Stromal cell of bone marrow (primary cell): ENCODE results near the gene WDR86.

Source experiments
- DNase-seq: peaks from one replicate; pipeline ENCODE4 v3.0.0-alpha.2; 2012; ENCODE audit warnings: low read depth

Gene WDR86

GRCh38 chr7:151378496-151379192 is 31.2 kb downstream of the WDR86 start:
- no peak for DNase-seq

DNA sequence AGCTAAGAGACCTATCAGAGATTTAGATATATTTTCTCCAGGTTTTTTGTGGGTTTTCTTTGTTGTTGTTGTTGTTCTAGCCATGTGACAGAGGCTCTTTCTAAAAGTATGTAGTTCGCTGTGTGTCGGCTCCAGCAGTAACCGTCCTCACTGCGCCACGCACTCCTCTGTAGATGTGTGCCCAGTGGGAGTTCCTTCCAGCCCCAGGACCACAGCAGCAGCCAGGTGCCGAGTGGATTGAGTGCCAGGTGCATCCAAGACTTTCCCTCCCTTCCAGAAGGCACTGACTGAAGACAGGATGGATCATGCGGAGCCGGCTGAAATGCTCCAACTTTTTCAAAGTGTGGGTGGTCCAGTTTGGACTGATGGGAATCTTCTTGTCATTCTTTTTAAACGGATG is 31.8 kb downstream of the WDR86 start:
- no peak for DNase-seq

- no peak for DNase-seq
Observed at GRCh38 chr7:151377406-151377805, 32.4 kb downstream of the WDR86 start.

GRCh38 chr7:151376218-151376902 is 33.5 kb downstream of the WDR86 start:
- DNase-seq: no peak

- DNase-seq: no peak
Observed at GRCh38 chr7:151375530-151376217, 34.2 kb downstream of the WDR86 start.

DNA sequence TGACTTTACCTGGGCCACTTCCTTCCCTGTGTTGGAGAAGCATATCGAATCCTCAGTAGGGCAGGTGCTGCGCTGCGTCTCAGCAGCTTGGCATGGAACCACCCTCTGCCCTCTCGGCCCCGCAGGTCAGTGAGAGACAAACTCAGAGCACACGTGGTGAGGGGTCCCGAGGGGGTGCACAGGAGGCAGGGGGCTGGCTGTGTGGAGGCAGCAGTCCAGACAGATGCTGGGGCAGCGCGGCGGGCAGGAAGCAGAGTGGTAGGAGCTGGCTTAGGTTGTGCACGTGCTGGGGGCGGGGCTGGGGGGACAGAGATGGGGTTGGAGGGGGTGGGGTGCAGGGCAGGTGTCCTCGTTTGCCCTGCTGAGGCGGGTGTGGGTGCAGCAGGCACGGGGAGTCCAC is 35.1 kb downstream of the WDR86 start:
- DNase-seq: no peak

GRCh38 chr7:151374139-151374538 is 35.7 kb downstream of the WDR86 start:
- no peak for DNase-seq

GRCh38 chr7:151373599-151373998 is 36.2 kb downstream of the WDR86 start:
- no peak for DNase-seq

DNA sequence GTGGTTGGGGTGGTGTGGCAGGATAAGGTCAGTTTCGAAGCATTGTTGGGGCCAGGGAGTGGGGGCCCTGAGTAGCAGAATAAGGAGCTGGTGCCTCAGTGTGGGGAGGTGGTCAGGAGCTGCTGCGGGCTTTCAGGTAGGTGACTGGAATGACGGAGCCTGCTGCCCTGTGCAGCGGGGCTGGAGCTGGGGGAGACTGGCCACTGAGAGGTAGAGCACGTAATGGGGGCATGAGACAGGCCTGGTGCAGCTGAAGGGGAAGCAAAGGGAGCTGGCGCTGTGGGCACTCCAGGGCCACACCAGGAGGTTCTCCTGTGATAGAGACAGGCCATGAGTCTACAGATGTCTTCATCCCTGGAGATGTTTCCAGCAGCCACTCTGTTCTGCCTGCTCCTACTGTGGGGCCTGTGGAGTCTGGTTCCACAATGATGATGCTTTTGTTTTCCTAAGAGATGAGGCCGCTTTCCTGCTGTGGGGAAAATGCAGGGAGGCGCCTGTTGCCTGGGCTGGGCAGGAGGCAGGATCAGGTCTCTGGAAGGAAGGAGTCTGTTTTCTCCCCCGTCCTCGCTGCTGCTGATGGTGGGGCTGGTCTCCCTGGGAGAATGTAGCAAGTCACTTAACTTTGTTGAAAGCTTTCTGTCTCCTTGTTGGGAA is 37.1 kb downstream of the WDR86 start:
- no peak for DNase-seq

DNA sequence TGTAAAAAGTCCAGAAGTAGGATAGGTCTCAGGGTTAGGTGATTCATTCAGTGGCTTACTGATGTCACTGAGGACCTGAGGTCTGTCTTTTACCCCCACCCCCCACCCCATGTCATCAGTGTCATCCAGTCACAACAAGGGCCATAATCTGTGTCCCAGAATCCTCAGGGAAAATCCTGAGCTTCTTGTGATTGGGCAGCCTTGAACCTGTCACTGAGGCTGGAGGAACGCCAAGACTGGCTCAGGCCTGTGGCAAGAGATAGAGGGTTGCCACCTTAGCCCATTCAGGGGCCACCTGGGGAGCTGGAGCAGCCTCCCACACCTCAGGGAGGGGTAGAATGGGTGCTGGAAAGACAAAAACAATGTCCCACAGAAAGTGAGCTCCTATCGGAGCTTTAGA is 38.6 kb downstream of the WDR86 start:
- no peak for DNase-seq

DNA sequence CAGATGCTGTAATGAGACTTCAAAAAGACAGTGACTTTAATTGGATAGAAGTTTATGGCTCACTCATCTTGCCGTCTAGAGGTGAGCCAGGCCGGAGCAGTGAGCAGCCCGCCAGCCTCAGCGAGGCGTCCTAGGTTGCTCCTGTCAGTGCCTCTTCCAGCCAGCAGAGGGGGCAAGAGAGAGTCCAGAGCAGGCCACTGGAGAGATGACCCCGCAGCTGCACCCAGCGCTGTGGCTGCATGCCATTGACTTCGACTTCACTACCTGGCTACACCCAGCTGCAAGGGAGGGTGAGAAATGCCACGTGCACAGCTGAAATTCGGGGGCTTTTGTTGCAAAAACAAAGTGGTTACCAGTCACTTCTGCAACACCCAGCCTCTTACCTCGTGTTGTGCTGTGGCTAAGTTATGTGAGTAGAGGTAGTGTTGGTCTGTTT is 41.7 kb downstream of the WDR86 start:
- peak; percentile 46 for DNase-seq

GRCh38 chr7:151367284-151367683 is 42.6 kb downstream of the WDR86 start:
- no peak for DNase-seq

GRCh38 chr7:151366880-151367222 is 43.0 kb downstream of the WDR86 start:
- DNase-seq: peak; percentile 18

DNA sequence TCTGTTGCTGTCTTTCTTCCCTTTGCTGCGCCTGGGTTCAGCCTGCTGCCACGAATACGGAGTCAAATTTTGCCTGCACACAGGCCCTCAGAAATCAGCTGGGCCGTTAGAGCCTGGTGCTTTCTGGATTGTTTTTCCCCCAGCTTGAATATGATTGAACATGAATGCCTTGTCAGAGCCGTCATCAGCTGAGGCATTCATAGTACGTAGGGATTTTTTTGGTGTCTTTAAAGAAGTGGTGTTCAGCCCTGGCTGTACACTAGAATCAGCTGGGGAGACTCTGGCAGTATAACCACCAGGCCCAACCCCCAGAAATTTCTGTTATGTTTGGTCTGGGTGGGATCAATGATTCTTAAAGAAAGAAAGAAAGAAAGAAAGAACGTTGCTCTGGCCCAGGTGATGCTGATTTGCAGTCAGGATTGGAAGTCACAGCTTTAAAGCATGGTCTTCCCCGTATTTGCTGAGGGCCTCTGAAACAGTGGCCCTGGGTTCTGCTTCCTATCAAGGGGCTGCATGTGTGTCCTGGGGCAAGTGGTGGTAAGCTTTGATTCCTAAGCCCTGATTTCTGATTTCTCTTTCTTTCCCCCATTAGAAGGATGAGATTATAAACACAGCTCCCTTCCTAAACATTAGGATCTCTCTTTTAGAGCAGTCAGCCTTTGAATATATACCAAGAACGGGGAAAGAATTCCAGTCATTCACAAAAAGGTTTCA is 43.5 kb downstream of the WDR86 start:
- no peak for DNase-seq

GRCh38 chr7:151363182-151363581 is 46.7 kb downstream of the WDR86 start:
- DNase-seq: no peak

DNA sequence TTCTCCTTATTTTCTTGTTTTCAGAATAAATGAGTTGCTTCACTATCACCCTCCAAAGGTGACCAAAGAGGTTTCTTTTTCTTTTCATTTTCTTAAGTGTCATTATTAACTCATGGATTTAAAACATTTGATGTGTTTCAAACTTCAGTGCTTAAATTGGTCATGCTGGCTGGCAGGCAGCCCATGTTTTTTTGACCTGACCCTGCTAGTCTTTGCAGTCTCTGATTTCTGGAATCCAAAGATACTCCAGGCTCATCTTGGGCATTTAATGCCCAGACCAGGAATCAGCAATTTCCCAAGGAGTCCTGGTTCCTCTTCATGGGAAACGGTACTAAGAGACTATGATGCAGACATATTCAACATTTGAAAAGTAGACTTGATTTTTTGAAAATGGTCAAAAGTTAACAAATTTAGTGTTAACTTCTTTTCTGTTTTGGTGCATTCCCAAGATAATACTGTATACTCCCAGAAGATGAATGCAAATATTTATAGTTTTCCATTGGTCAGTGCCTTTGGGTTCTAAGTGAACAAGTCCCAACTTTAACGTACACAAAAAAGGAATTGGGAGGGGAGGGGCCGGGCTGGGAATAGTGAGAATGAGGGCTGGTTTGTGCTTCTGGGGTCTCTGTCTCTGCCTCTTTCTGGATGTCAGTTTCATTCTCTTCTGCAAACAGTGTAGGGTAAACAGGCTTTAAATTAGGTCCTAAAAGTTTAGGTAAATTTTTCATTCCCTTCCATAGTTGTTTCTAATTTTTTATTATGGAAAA is 48.5 kb downstream of the WDR86 start:
- DNase-seq: no peak

- no peak for DNase-seq
Observed at GRCh38 chr7:151352512-151352911, 57.3 kb downstream of the WDR86 start.

GRCh38 chr7:151351967-151352366 is 57.9 kb downstream of the WDR86 start:
- DNase-seq: no peak

DNA sequence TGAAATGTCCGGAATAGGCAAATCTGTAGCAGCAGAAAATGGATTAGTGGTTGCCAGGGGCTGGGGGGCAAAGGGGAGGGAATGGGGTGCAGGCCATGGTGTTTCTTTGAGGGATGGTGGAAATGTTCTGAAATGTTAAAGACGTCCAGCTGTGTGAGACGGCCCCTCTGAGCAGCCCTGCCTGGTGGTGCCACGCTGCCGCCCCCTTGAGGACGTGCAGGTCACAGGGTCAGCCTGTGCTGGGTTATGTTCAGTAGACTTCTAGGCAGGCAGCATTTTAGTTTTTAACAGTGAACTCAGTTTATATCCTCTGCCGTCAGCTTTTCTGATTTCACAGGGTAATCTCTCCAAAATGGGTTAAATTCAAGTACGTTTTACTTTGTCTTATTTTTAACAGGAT is 58.8 kb downstream of the WDR86 start:
- no peak for DNase-seq

- DNase-seq: no peak
Observed at GRCh38 chr7:151349507-151349853, 60.4 kb downstream of the WDR86 start.

GRCh38 chr7:151348970-151349369 is 60.9 kb downstream of the WDR86 start:
- DNase-seq: no peak

GRCh38 chr7:151347200-151347599 is 62.6 kb downstream of the WDR86 start:
- DNase-seq: no peak
